Left forelimb (tissue), 1 donor: Measurements from ENCODE around the gene CNTN5.

Source experiments
- DNase-seq: peaks from one replicate; pipeline ENCODE4 v3.0.0-alpha.2; 2018; ENCODE audit warnings: low spot score

CNTN5 gene

GRCh38 chr11:100328626-100329340 lies 1308.0 kb downstream of the CNTN5 start:
- no peak for DNase-seq

GRCh38 chr11:100329352-100329751 lies 1308.6 kb downstream of the CNTN5 start:
- no peak for DNase-seq

GRCh38 chr11:100336873-100337272 lies 1316.1 kb downstream of the CNTN5 start:
- DNase-seq: no peak

DNA sequence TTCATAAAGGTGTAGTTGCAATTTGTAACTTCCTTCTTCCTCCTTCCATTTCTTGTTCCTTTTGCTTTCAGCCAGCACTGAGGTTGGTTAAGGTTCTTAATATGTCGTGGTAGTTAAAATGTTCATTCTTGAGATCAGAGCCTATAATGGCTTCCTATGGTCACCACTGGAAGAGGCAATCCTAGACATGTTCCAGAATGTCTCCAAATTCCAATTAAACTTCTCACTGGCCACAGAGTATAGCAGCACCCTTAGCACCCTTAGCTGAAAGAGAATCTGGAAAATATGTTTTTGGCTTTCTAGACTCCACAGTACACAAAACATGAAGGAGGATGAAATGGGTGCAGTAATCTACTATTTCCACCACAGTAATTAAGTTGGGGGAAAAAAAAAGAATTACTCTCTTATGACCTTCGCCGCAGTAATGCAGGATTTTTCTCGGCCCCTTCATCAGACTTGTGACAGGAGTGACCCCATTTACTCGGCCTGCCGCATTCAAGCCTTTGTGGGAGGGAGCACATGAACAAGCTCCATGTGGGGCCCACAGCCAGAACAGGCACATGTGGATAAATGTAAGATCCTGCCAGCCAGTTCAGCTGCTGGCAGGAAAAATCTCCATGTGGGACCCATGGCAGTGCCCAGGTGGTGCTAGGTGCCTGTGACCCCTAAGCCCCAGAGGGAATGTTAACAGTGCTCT lies 1317.5 kb downstream of the CNTN5 start:
- no peak for DNase-seq

DNA sequence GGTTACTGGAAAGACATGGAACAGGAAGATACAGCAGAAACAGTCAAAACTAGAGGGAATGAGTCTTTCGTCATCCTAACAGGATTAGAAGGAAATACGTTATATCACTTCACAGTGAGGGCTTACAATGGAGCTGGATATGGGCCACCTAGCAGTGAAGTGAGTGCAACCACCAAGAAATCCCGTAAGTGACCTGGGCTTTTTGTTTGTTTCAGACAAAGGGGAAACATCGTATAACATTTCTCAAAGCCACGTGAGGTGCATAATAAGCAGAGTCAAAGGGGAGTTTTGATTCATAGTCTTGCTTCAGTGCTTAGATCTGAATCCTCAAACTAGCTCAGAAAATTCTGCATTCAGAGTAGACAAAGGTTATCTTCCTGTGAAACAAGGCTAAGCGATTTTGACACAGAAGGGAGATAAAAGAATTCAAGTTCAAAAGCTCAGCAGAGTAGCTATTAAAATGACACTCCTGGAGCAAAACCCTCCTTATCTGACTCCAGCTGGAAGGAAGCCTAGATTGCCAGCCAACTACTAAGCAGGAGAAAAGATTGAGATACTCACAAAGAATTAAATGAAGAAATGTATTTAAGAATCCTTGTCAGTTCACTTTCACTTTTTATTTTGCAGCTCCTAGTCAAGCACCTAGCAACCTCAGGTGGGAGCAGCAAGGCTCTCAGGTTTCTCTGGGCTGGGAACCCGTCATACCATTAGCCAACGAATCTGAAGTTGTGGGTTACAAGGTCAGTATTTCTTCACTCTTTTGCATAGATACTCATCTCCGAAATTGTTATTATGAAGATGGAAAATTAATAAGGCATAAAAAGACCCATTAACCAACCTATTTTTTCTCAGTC lies 1319.9 kb downstream of the CNTN5 start:
- DNase-seq: no peak

- no peak for DNase-seq
Observed at GRCh38 chr11:100353083-100353482, 1332.3 kb downstream of the CNTN5 start.

- DNase-seq: no peak
Observed at GRCh38 chr11:100354736-100355135, 1334.0 kb downstream of the CNTN5 start.

DNA sequence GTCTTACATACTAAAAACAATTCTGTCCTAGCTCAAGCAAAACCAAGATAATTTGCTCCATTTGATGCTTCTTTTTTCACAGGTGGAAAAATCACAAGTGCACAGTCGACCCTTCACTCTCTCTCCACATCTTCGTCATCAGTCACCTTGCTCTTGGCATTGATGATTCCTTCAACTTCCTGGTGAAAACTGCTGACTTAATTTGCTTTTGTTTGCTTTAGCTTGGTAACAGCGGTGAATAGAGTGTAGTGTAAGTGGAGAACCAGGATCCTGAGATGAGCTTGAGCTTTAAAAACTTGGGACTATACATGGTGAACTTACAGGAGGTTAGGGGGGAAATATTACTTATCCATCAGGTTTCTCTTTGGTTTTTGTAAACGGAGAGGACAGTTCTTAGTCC lies 1335.3 kb downstream of the CNTN5 start:
- no peak for DNase-seq

DNA sequence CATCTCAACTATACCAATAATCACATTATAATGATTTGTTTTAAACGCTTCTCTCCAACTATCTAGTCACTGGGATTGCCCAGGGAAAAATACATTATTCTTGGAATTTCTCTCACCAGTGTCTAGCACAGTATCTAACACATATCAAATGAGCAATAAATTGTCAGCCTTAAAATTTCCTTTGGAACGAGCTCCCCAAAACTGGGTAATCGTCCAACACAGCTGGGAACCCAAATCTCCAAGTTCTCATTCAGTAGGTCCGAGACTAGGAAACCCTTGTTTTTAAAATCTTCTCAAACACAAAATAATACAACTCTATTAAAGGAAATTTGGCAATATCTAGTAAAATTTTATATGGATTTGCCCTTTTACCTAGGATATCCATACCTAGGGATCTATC lies 1338.5 kb downstream of the CNTN5 start:
- DNase-seq: no peak

DNA sequence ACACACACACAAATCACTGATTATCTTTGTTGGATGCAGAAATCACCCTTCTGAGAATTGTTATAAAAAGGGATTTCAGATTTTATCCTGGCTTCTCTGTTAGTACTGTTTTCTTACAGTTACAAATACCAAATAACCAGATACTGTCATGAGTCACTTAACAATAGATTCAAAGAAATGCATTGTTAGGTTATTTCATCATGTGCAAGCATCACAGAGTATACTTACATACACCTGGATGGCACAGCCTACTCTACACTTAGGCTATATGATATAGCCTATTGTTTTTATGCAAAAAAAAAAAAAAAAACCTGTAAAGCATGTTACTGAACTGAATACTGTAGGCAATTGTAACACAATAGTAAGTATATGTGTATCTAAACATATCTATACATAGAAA lies 1347.1 kb downstream of the CNTN5 start:
- no peak for DNase-seq

DNA sequence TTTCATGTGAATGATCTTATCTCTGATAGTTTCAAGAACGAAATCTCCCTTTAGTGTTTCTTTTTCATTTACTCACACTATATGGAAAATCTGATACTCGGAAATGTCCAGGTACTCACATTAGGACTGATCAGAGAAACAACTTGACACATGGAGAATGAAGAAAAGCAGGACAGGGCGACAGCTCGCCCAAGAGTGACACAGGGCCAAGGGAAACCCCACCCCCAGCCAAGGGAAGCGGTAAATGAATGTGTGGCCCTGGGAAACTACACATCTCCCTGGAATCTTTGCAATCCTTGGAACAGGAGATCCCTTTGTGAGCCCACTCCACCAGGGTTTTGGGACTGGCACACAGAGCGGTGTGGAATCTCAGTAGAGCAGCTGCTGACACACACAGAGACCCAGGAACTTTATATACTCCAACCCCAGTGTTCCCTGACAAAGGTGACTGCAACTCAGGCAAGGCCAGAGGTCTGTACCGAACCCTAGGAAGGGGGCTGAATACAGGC lies 1362.7 kb downstream of the CNTN5 start:
- no peak for DNase-seq

DNA sequence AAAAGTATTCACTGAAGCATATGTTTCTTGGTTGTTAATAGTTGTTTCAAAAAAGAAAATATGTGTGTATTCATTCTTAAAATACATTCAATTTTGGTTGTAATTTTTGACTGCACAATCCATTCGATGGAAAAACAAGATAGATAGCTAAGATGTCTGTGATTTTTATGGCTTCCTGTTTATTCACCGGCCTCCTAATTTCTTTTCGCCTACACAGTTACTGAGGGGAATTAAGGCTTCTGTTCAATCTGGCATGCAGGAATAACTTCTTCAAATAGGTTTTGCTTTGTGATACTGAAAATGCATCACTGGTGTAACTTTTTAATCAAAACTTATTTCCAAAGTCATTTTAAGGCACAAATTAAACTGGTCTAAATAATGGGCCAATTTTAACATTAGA lies 1375.5 kb downstream of the CNTN5 start:
- DNase-seq: no peak

GRCh38 chr11:100397401-100397800 lies 1376.7 kb downstream of the CNTN5 start:
- no peak for DNase-seq

DNA sequence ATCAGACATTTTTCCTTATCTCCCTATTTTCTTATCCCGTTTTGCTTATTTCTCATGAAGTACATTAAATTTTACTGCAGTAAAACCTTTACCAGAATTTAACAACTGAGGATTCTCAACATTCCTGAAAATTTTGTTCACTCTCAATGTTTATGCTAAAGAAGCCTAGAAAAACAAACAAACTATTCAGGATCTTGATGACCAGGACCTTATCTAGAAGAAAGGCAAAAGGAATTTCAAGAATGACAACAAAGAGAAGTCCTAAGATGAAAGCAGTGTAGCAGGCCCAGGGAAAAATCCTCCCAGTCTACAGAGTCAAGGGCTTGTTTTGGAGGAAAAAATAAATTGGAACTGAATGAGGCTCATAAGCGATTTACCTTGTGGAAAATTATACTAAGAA lies 1383.1 kb downstream of the CNTN5 start:
- no peak for DNase-seq

DNA sequence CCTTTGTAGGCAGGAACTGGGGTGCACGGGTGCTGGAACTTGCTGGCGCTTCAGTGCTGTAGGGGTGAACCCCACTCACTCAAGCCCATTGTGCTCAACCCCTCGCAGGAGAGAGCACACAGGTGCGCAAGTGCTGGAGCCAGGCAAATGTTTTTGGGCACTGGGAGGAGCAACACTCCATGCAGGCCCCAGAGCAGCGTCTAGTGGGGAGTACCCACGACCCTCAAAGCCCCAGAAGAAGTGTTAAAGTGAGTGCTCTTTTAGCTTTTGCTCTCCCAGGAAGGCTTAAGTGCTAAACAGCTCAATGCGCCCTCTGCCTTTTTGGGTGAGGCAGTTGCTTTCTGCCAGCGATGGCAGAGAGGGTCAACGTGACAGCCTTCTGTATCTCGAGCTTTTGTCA lies 1384.2 kb downstream of the CNTN5 start:
- no peak for DNase-seq
